Measurements from ENCODE around the gene UBAP1L. TPM values are rescaled to one million over a fixed set of nuclear protein-coding genes. Genes with fewer than 3 reads are reported as not detected.

UBAP1L gene
- total RNA-seq, 1 experiment from 2014 or later = 0.06 TPM

DNA sequence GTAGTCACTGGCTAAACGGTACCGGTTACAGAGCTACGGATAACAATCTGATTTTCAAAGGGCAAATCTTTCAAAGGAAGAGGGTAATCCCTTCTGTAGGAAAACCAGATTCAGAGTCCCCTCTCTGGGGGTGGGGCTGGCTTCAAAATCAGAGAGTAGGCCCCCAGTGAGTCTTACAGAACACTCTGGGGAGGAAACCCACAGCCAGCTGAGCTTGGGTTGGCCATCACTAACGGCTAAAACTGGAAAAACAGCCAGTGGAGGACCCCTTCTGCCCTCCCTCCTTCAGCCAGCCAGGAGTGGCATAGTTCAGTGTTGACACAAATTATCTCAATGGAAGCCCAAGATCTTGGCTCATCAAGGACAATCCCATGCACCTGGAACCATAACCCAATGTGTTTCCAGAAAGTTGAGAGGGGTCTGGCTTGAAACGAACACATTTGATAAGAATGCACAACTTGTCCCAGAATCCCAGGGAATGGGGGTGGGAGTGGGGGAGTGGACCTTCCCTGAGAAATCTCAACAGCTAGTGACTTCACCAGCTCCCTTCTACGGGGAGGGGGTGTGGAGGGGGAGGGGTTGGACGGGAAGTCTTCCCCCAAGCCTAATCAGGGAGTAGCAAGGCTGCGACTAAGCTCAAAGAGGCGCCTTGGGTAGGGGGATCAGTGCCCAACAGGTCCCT lies 48.2 kb downstream of the UBAP1L start:
- DNase-seq (ENCODE audit: low spot score) = no peak

GRCh38 chr15:65066001-65066634 lies 48.9 kb downstream of the UBAP1L start:
- DNase-seq (ENCODE audit: low spot score) = no peak

DNA sequence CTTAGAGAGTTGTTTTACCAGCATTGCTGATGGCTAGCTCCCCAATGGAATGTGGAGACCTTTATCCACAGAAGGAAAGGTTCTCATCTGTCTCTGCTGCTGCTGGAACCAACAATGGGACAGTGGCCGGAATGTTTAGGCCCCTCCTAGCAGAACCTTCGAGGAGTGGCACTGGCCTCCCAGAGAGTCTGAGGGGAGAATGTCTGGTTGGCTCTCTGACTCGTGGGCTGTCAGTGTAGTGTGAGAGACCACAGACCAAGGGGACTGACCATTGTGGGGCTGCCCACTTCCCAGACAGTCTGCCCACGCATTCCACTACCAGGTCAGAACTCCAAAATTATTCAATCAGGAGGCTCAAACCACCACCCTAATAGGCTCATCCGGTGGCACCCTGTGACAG lies 52.3 kb downstream of the UBAP1L start:
- no peak for DNase-seq (ENCODE audit: low spot score)

- DNase-seq (ENCODE audit: low spot score) = no peak
Measured at GRCh38 chr15:65062061-65062460, 52.9 kb downstream of the UBAP1L start.

- no peak for DNase-seq (ENCODE audit: low spot score)
Measured at GRCh38 chr15:65060641-65061397, 54.2 kb downstream of the UBAP1L start.

DNA sequence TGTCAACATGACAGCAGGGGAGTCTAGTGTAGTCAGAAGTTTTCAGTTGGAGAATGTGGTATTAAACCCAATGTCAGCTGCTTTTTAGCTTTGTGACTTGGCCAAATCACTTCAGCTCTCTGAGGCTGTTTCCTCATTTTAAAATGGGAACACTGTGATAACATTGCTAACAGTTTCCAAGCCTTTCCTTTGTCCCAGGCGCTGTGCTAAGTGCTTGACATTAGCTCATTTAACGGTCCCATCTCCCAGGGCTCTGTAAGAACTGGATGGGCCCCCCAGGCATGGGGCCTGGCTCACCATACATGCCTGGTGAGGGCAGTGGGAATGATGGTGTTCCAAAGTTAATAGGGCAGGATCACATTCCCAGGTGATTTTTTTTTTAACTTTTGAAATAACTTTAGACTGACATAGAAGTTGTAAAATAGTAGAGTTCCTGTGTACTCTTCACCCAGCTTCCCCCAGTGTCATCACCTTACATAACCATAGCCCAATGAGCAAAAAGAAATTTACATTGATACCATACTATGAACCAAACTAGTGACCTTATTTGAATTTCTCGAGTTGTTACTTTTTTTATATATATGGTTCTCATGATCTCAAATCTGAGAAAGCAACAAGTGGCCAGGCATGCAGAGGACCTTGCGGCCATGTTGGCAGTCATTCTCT lies 54.9 kb downstream of the UBAP1L start:
- DNase-seq (ENCODE audit: low spot score) = no peak

DNA sequence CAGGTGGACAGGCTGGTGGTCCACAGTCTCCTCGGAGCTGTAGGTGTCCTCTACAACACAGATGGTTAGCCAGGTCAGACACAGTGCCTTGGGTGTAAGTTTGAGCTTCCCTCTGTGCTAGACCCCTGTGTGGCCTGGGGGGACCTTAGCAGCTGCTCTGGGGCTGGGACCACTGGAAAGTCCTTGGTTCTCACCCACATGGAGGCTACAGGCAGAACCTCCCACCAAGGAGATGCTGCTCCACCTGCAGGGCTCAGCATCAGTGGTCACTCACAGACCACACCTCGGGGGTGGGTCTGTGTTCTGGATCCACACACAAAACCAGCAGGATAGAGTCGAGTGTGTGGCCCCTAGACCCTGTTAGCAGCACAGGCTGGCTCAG lies 55.6 kb downstream of the UBAP1L start:
- DNase-seq (ENCODE audit: low spot score) = no peak

GRCh38 chr15:65058394-65059368 lies 56.3 kb downstream of the UBAP1L start:
- DNase-seq (ENCODE audit: low spot score) = no peak

- no peak for DNase-seq (ENCODE audit: low spot score)
Measured at GRCh38 chr15:65057549-65057940, 57.5 kb downstream of the UBAP1L start.

DNA sequence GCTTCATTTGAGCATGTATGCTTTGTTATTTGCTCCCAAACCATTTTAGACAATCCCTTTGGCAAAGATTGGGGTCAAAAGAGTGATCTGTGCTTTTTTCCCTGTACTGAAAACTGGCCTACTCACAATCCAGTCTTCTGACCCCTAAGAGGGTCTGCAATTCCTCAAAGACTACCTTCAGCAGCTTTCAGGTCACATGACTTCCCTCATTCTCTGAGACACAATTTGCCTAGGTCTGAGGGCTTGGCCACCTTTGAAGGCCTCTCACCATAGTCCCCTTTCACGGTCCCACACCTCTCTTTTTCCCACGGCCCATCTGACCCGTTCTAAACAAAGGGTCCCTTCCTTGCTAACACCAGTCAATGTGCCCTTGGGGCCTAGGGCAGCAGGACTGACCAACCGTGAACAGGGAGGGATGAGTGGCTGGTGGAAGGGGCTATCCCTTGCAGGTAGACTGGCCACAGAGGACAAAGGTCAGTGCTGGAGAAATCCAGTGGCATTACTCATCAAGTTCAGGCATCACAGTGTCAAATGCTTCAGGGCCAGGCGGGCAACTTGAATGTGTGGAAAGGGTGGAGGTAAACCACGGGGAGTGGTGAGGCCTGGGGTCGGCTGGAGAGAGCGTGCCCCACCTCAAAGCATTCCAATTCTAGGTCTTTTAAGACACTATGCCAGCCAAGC lies 58.0 kb downstream of the UBAP1L start:
- no peak for DNase-seq (ENCODE audit: low spot score)

- no peak for DNase-seq (ENCODE audit: low spot score)
Measured at GRCh38 chr15:65056106-65056505, 58.9 kb downstream of the UBAP1L start.

DNA sequence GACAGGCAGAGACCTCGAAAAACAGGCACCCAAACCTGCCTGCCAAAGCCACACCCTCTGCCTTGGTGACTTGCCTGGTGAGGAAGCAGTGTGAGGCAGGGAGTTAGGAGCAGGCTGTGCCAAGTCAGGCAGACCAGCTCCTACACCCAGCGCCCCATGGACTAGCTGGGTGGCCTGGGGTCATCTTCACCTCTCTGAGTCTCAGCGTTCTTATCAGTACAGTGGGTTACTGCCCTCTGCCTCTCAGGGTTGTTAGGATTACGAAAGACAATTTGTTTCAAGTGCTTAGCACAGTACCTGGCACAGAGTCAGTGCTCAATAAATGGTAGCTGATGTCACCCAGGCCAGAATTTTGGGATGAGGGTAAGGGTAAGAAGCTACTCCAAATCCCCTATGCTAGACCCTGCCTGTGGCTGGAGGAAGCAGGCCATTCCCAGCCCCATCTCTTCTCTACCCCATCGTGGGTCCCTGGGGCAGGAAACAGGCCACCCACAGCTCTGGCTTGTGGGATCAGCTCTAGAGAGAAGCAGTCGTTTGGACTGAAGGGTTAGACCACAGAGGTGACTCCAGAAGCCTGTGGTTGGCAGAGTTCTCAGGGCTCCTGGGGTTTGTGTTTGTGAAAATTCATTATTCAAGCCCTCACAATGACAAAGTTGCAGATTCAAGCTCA lies 59.7 kb downstream of the UBAP1L start:
- DNase-seq (ENCODE audit: low spot score) = peak; percentile 57

GRCh38 chr15:65054333-65055200 lies 60.4 kb downstream of the UBAP1L start:
- peak; percentile 63 for DNase-seq (ENCODE audit: low spot score)

DNA sequence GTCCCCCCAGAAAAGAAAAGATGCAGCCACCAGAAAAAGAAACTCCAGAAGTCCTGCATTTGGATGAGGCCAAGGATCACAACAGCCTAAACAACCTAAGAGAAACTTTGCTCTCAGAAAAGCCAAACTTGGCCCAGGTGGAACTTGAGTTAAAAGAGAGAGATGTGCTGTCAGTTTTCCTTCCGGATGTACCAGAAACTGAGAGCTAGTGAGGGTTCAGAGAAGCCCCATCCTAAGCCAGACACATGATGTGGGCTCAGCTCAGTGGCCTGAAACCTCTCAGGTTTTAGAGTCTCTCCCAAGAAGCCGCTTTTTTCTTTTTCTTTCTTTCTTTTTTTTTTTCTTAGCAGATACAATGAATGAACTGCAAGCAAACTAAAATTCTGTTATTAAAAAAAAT lies 62.0 kb downstream of the UBAP1L start:
- DNase-seq (ENCODE audit: low spot score) = no peak

DNA sequence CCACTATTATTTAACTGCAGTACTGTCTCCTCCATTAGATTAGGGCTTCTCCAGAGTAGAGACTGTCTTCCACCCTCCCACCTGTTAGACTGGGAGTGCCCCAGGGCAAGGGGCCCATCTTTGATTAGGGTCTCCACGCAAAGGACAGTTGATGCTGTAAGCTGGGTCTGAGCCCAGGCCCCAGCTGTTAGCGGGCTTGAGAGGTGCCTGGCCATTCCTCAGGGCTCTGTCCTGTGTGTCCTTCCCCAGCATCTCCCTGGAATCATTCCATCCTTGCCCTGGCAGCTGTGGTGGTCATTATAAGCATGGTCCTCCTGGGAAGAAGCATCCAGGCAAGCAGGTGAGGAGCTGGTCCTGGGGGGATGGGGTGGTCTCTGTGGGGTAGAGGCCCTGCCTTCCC lies 63.7 kb downstream of the UBAP1L start:
- DNase-seq (ENCODE audit: low spot score) = no peak

- DNase-seq (ENCODE audit: low spot score) = no peak
Measured at GRCh38 chr15:65050270-65050669, 64.7 kb downstream of the UBAP1L start.

DNA sequence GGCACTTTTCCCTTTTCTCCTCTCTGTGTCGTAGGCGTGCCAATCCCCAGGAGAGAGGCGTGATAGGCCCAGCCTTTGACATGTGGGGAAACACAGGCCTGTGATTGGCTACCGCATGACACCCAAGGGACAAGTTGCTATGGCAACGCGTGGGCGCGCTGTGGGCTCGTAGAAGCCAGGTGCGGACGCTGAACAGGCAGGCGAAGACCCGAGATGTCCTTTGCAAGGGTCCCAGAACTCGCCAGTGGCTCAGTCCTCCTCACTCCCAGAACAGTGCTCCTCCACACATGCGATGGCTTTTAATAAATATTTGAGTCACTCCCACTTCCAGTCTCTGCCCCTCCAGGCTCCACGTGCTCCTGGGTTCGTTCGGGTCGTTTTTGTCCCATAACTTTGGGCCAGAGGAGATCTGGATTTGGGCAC lies 65.6 kb downstream of the UBAP1L start:
- peak; percentile 89 for DNase-seq (ENCODE audit: low spot score)

- no peak for DNase-seq (ENCODE audit: low spot score)
Measured at GRCh38 chr15:65048241-65048640, 66.8 kb downstream of the UBAP1L start.
